Right ventricle myocardium superior (tissue), 1 donor: ENCODE data around the gene PPP1R37. TPM values are rescaled to one million over a fixed set of nuclear protein-coding genes. Genes with fewer than 3 reads are reported as not detected.

ENCODE experiments used
- ATAC-seq: fragments of 200-7000 bp; cut with Tn5 transposase; one replicate; pipeline ENCODE4 v1.9.1; 2020; ENCODE audit warnings: mild to moderate bottlenecking; ENCODE audit not compliant: poor library complexity
- DNase-seq: peaks from one replicate; pipeline ENCODE4 v3.0.0-alpha.2; 2020
- intact Hi-C: fragments of 100-400 bp; cut with DNase I; formaldehyde crosslinking; loops from one replicate; pipeline ENCODE4 v1.11.2; 2022
- long read RNA-seq: library from polyadenylated mRNA; unstranded; transcript quantifications from one replicate; pipeline ENCODE4 v2.0.0, GENCODE V29; 2021
- total RNA-seq: library from RNA; stranded (reverse); fragmentation: NEBNext Ultra II Directional; extraction: Animal tissue kit (Norgen Biotek cat#: 25700); gene quantifications from one replicate; pipeline ENCODE4 v1.2.1, GENCODE V29; 2021
- donor health status: DM: no; HTN: yes; CAD: no; lungs with severe emphysema.

PPP1R37 gene
- 13.7 TPM for total RNA-seq
- long read RNA-seq, transcript PPP1R37-201 (13 exons, 3,163 nt): major isoform, 7 of 10 reads
- long read RNA-seq, partial matches to known transcripts: 2 of 10 reads
- long read RNA-seq, other reads (novel, unspliced or antisense): 1 of 10 reads

GRCh38 chr19:45092747-45093678 is at the start of gene PPP1R37:
Gene PPP1R37 (plus strand): TSS chr19:45093179. CDS start chr19:45093326, 147 bp downstream.
- DNase-seq: peak; percentile 96
- intact Hi-C loops: loop anchor here (5.0 kb wide), 1 partner anchor 84 kb away; the partner anchor contains the start of genes BLOC1S3 and TRAPPC6A
- ATAC-seq: peak; percentile 93

- ATAC-seq: peak; percentile 45
- intact Hi-C loops: no loop called here
- no peak for DNase-seq
Measured at GRCh38 chr19:45045671-45046353, 47.2 kb upstream of the PPP1R37 start.

- no peak for ATAC-seq
- intact Hi-C loops: no loop called here
Measured at GRCh38 chr19:45046355-45046754, 46.6 kb upstream of the PPP1R37 start.

GRCh38 chr19:45047188-45047797 is 45.7 kb upstream of the PPP1R37 start:
- no peak for ATAC-seq
- intact Hi-C loops: no loop called here
- DNase-seq: no peak

More at GRCh38 chr19:45046355-45046754, 46.6 kb upstream of the PPP1R37 start:
- no peak for DNase-seq

- ATAC-seq (peak; percentile 86), DNase-seq (peak; percentile 63)
- intact Hi-C loops: no loop called here
Measured at GRCh38 chr19:45049073-45049736, 43.8 kb upstream of the PPP1R37 start.

- DNase-seq: no peak
- ATAC-seq: no peak
- intact Hi-C loops: loop anchor here (10.0 kb wide), 1 partner anchor 145 kb away; the partner anchor contains the start of gene APOE
Measured at GRCh38 chr19:45050036-45050435, 42.9 kb upstream of the PPP1R37 start.

- intact Hi-C loops: loop anchor here (10.0 kb wide), 1 partner anchor 147 kb away; the partner anchor contains the start of gene APOE
- ATAC-seq: no peak
Measured at GRCh38 chr19:45051929-45052579, 40.9 kb upstream of the PPP1R37 start.

GRCh38 chr19:45056831-45057230 is 36.1 kb upstream of the PPP1R37 start:
- intact Hi-C loops: loop anchor here (10.0 kb wide), 1 partner anchor 152 kb away; the partner anchor contains the start of gene APOE
- no peak for DNase-seq
- ATAC-seq: no peak

More at GRCh38 chr19:45051929-45052579, 40.9 kb upstream of the PPP1R37 start:
- DNase-seq: no peak

GRCh38 chr19:45057444-45057843 is 35.5 kb upstream of the PPP1R37 start:
- DNase-seq: no peak
- intact Hi-C loops: loop anchor here (10.0 kb wide), 1 partner anchor 153 kb away; the partner anchor contains the start of gene APOE
- ATAC-seq: no peak

- intact Hi-C loops: loop anchor here (10.0 kb wide), 1 partner anchor 154 kb away; the partner anchor contains the start of gene APOE
- DNase-seq (no peak), ATAC-seq (no peak)
Measured at GRCh38 chr19:45058622-45059159, 34.3 kb upstream of the PPP1R37 start.

GRCh38 chr19:45059258-45059965 is 33.6 kb upstream of the PPP1R37 start:
- ATAC-seq (peak; percentile 62), DNase-seq (peak; percentile 65)
- intact Hi-C loops: loop anchor here (10.0 kb wide), 1 partner anchor 155 kb away; the partner anchor contains the start of gene APOE

- ATAC-seq (no peak), DNase-seq (no peak)
- intact Hi-C loops: no loop called here
Measured at GRCh38 chr19:45061965-45062364, 31.0 kb upstream of the PPP1R37 start.

GRCh38 chr19:45063851-45064801 is 28.9 kb upstream of the PPP1R37 start:
- no peak for DNase-seq
- no peak for ATAC-seq
- intact Hi-C loops: no loop called here

GRCh38 chr19:45066921-45067661 is 25.9 kb upstream of the PPP1R37 start:
- intact Hi-C loops: no loop called here
- ATAC-seq (no peak), DNase-seq (no peak)

GRCh38 chr19:45068041-45068440 is 24.9 kb upstream of the PPP1R37 start:
- intact Hi-C loops: no loop called here
- no peak for ATAC-seq
- DNase-seq: no peak
